Ovary (tissue), 3 donors: ENCODE results near the gene FLNB.

ENCODE experiments used
- EP300 ChIP-seq: sonication (generic); formaldehyde crosslinking; IDR thresholded peaks from one replicate; pipeline ENCODE4 v1.6.1; 2017; ENCODE audit warnings: antibody characterized with exemption
- POLR2A ChIP-seq: fragments of 450-650 bp; IDR thresholded peaks from one replicate; pipeline ENCODE4 v1.6.1; 2017; ENCODE audit warnings: antibody characterized with exemption, mild to moderate bottlenecking, moderate library complexity
- TF ChIP-seq, protein P1 (sequence below), 3 donors: fragments of 450-650 bp in 2 of 3; fragments of 200-600 bp in 1 of 3; IDR thresholded peaks; one replicate each; pipeline versions ENCODE4 v1.5.1 to v1.8.0; 2016 to 2022; ENCODE audit warnings: antibody characterized with exemption in 3 of 3, mild to moderate bottlenecking in 1 of 3
- donor health status: DM: no; HTN: no; CAD: no.

GRCh38 chr3:58143417-58144055 is 135.3 kb downstream of the FLNB start:
- TF ChIP-seq, protein P1, sequence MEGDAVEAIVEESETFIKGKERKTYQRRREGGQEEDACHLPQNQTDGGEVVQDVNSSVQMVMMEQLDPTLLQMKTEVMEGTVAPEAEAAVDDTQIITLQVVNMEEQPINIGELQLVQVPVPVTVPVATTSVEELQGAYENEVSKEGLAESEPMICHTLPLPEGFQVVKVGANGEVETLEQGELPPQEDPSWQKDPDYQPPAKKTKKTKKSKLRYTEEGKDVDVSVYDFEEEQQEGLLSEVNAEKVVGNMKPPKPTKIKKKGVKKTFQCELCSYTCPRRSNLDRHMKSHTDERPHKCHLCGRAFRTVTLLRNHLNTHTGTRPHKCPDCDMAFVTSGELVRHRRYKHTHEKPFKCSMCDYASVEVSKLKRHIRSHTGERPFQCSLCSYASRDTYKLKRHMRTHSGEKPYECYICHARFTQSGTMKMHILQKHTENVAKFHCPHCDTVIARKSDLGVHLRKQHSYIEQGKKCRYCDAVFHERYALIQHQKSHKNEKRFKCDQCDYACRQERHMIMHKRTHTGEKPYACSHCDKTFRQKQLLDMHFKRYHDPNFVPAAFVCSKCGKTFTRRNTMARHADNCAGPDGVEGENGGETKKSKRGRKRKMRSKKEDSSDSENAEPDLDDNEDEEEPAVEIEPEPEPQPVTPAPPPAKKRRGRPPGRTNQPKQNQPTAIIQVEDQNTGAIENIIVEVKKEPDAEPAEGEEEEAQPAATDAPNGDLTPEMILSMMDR (IDR thresholded peaks at IDR 0.05): no peak
- TF ChIP-seq EP300 (no peak), POLR2A (no peak)
